HUDEP-2 (cell line): ENCODE measurements around the gene CENPQ.

Experiments
- DNase-seq, 76 experiments: peaks; one replicate each; lab custom pipeline; 2025; ENCODE audit not compliant: unreplicated experiment in 76 of 76; lab: John Stamatoyannopoulos, UW

CENPQ gene

GRCh38 chr6:49499623-49500022, 36.5 kb downstream of the CENPQ start, which contains the start of gene GLYATL3:
GLYATL3 (plus strand) TSS chr6:49499923; CDS start chr6:49511991, 12,068 bp downstream.
- no peak for DNase-seq

GRCh38 chr6:49504666-49505065, 41.5 kb downstream of the CENPQ start:
- DNase-seq, result no peak

GRCh38 chr6:49506569-49507111, 43.5 kb downstream of the CENPQ start:
- no peak for DNase-seq

- no peak for DNase-seq
Measured at GRCh38 chr6:49509342-49509741, 46.2 kb downstream of the CENPQ start.

GRCh38 chr6:49513153-49513989, 50.2 kb downstream of the CENPQ start:
- DNase-seq, result no peak

- DNase-seq, result no peak
Measured at GRCh38 chr6:49514571-49515484, 51.7 kb downstream of the CENPQ start.

GRCh38 chr6:49515485-49516146, 52.4 kb downstream of the CENPQ start:
- DNase-seq, result no peak

GRCh38 chr6:49516147-49516505, 53.0 kb downstream of the CENPQ start:
- DNase-seq, result no peak

GRCh38 chr6:49517919-49518318, 54.7 kb downstream of the CENPQ start:
- no peak for DNase-seq

- DNase-seq, result no peak
Measured at GRCh38 chr6:49519660-49520059, 56.5 kb downstream of the CENPQ start.

- no peak for DNase-seq
Measured at GRCh38 chr6:49522710-49523593, 59.8 kb downstream of the CENPQ start.

GRCh38 chr6:49523901-49524300, 60.7 kb downstream of the CENPQ start:
- no peak for DNase-seq

- no peak for DNase-seq
Measured at GRCh38 chr6:49524541-49524940, 61.4 kb downstream of the CENPQ start.

- no peak for DNase-seq
Measured at GRCh38 chr6:49526598-49526997, 63.4 kb downstream of the CENPQ start.

GRCh38 chr6:49527320-49527719, 64.2 kb downstream of the CENPQ start:
- no peak for DNase-seq

GRCh38 chr6:49528571-49528970, 65.4 kb downstream of the CENPQ start:
- no peak for DNase-seq

- peak in 3 of 76 experiments; percentile 7 to 24 (median 18) for DNase-seq
Measured at GRCh38 chr6:49530141-49530776, 67.1 kb downstream of the CENPQ start.

- DNase-seq, result peak in 32 of 76 experiments; percentile 34 to 82 (median 58)
Measured at GRCh38 chr6:49531774-49532569, 68.8 kb downstream of the CENPQ start.
